GM19397 (cell line): ENCODE measurements around the gene AAMDC.
"Not testable (repeated sequence)": the region's sequence is repeated elsewhere in the genome, so short reads cannot be mapped to it uniquely, and the experiment has no call there.

ENCODE experiments used
- ATAC-seq: cut with Tn5 transposase; IDR thresholded peaks from one replicate; pipeline ENCODE4 v1.9.1; 2021; ENCODE audit warnings: mild to moderate bottlenecking, moderate library complexity; ENCODE audit not compliant: unreplicated experiment

AAMDC gene

GRCh38 chr11:77883775-77884174 lies 62.8 kb downstream of the AAMDC start:
- no peak for ATAC-seq

GRCh38 chr11:77884186-77884828 lies 63.4 kb downstream of the AAMDC start:
- no peak for ATAC-seq

- ATAC-seq, result no peak
Measured at GRCh38 chr11:77884829-77885190, 63.9 kb downstream of the AAMDC start.

- no peak for ATAC-seq
Measured at GRCh38 chr11:77886401-77886800, 65.5 kb downstream of the AAMDC start.

GRCh38 chr11:77889045-77889444 lies 68.1 kb downstream of the AAMDC start:
- not testable (repeated sequence) for ATAC-seq

GRCh38 chr11:77890100-77890614 lies 69.2 kb downstream of the AAMDC start:
- not testable (repeated sequence) for ATAC-seq

- not testable (repeated sequence) for ATAC-seq
Measured at GRCh38 chr11:77890619-77891056, 69.7 kb downstream of the AAMDC start.

- ATAC-seq, result not testable (repeated sequence)
Measured at GRCh38 chr11:77891256-77891655, 70.3 kb downstream of the AAMDC start.

- ATAC-seq, result not testable (repeated sequence)
Measured at GRCh38 chr11:77891703-77892102, 70.8 kb downstream of the AAMDC start.

- not testable (repeated sequence) for ATAC-seq
Measured at GRCh38 chr11:77894949-77895348, 74.0 kb downstream of the AAMDC start.

GRCh38 chr11:77908835-77909234 lies 87.9 kb downstream of the AAMDC start:
- ATAC-seq, result no peak

- ATAC-seq, result no peak
Measured at GRCh38 chr11:77909277-77909676, 88.3 kb downstream of the AAMDC start.

- ATAC-seq, result not testable (repeated sequence)
Measured at GRCh38 chr11:77910828-77911227, 89.9 kb downstream of the AAMDC start.

- ATAC-seq, result not testable (repeated sequence)
Measured at GRCh38 chr11:77913608-77914306, 92.8 kb downstream of the AAMDC start.

GRCh38 chr11:77914307-77914791 lies 93.4 kb downstream of the AAMDC start:
- ATAC-seq, result not testable (repeated sequence)

GRCh38 chr11:77917713-77918112 lies 96.8 kb downstream of the AAMDC start:
- not testable (repeated sequence) for ATAC-seq
